Measurements from ENCODE around the gene CHD9NB.

- TF ChIP-seq CTCF (IDR thresholded peaks at IDR 0.05) (no peak), POLR2A (IDR thresholded peaks at IDR 0.05) (no peak)
Measured at GRCh38 chr16:53064081-53064578, 11.4 kb upstream of the CHD9NB start.
